ENCODE measurements around the gene VAMP1.

GRCh38 chr12:6424866-6425265 is 45.6 kb downstream of the VAMP1 start:
- TF ChIP-seq POLR2AphosphoS5 (IDR thresholded peaks at IDR 0.05; ENCODE audit: low read depth, low read length) (no peak), TAF1 (IDR thresholded peaks at IDR 0.05; ENCODE audit: borderline replicate concordance, insufficient read depth, low read length) (no peak)
